Measurements from ENCODE around the gene CD22.
"Not testable (repeated sequence)": the region's sequence is repeated elsewhere in the genome, so short reads cannot be mapped to it uniquely, and the experiment has no call there.

CD22 gene

GRCh38 chr19:35368378-35368777 lies 39.4 kb downstream of the CD22 start:
- ChIA-PET CTCF (no interaction called here), POLR2A (no interaction called here)
- no peak for TF ChIP-seq ELF4 (IDR thresholded peaks at IDR 0.05)
- TF ChIP-seq LEF1 (IDR thresholded peaks at IDR 0.05; ENCODE audit: borderline replicate concordance) = no peak
- no peak for TF ChIP-seq PKNOX1 (IDR thresholded peaks at IDR 0.05)
- TF ChIP-seq SUZ12 (IDR thresholded peaks at IDR 0.05) = no peak
- TF ChIP-seq BHLHE40 (IDR thresholded peaks at IDR 0.05; ENCODE audit: borderline replicate concordance) = no peak
- TF ChIP-seq L3MBTL2 (conservative IDR thresholded peaks at IDR 0.05) = no peak
- TF ChIP-seq ARNT (IDR thresholded peaks at IDR 0.05) = no peak
- no peak for TF ChIP-seq TARDBP (IDR thresholded peaks at IDR 0.05)
- TF ChIP-seq SP1 (IDR thresholded peaks at IDR 0.05) = no peak
- no peak for TF ChIP-seq FOXK2 (IDR thresholded peaks at IDR 0.05)
- TF ChIP-seq CTBP1 (IDR thresholded peaks at IDR 0.05; ENCODE audit: borderline replicate concordance) = no peak
- no peak for TF ChIP-seq ZNF384 (IDR thresholded peaks at IDR 0.05)
- TF ChIP-seq NFRKB (IDR thresholded peaks at IDR 0.05) = no peak
- no peak for TF ChIP-seq FOXM1 (IDR thresholded peaks at IDR 0.05; ENCODE audit: borderline replicate concordance)
- TF ChIP-seq FOXA1 (IDR thresholded peaks at IDR 0.05) = no peak
- no peak for TF ChIP-seq HDGF (IDR thresholded peaks at IDR 0.05; ENCODE audit: borderline replicate concordance)

GRCh38 chr19:35369522-35369921 lies 40.5 kb downstream of the CD22 start:
- CTCF ChIA-PET = no interaction called here
- TF ChIP-seq SUZ12 (IDR thresholded peaks at IDR 0.05) (no peak), HDGF (IDR thresholded peaks at IDR 0.05; ENCODE audit: borderline replicate concordance) (no peak), FOXM1 (IDR thresholded peaks at IDR 0.05; ENCODE audit: borderline replicate concordance) (no peak), TARDBP (IDR thresholded peaks at IDR 0.05) (no peak)
- POLR2A ChIA-PET = no interaction called here

More at GRCh38 chr19:35368378-35368777, 39.4 kb downstream of the CD22 start:
- DNase-seq (ENCODE audit: extremely low spot score) = no peak

GRCh38 chr19:35370722-35371121 lies 41.7 kb downstream of the CD22 start, which contains the start of gene GPR42:
Gene GPR42, plus strand, starts transcription at chr19:35371068. Its CDS starts 292 bp downstream, at chr19:35371360.
- DNase-seq (ENCODE audit: extremely low spot score) = no peak

More at GRCh38 chr19:35369522-35369921, 40.5 kb downstream of the CD22 start:
- no peak for DNase-seq (ENCODE audit: extremely low spot score)

GRCh38 chr19:35373492-35373891 lies 44.5 kb downstream of the CD22 start:
- ChIA-PET POLR2A (no interaction called here), CTCF (no interaction called here)
- no peak for TF ChIP-seq BHLHE40 (IDR thresholded peaks at IDR 0.05; ENCODE audit: borderline replicate concordance)
- no peak for TF ChIP-seq CTBP1 (IDR thresholded peaks at IDR 0.05; ENCODE audit: borderline replicate concordance)
- no peak for TF ChIP-seq NFRKB (IDR thresholded peaks at IDR 0.05)
- TF ChIP-seq LEF1 (IDR thresholded peaks at IDR 0.05; ENCODE audit: borderline replicate concordance) = no peak
- no peak for TF ChIP-seq ELF4 (IDR thresholded peaks at IDR 0.05)
- TF ChIP-seq ARNT (IDR thresholded peaks at IDR 0.05) = no peak
- TF ChIP-seq ZNF384 (IDR thresholded peaks at IDR 0.05) = no peak
- no peak for TF ChIP-seq SP1 (IDR thresholded peaks at IDR 0.05)
- TF ChIP-seq PKNOX1 (IDR thresholded peaks at IDR 0.05) = no peak
- TF ChIP-seq SUZ12 (IDR thresholded peaks at IDR 0.05) = no peak
- no peak for TF ChIP-seq TARDBP (IDR thresholded peaks at IDR 0.05)
- no peak for TF ChIP-seq L3MBTL2 (conservative IDR thresholded peaks at IDR 0.05)
- no peak for TF ChIP-seq FOXM1 (IDR thresholded peaks at IDR 0.05; ENCODE audit: borderline replicate concordance)
- TF ChIP-seq HDGF (IDR thresholded peaks at IDR 0.05; ENCODE audit: borderline replicate concordance) = no peak
- no peak for TF ChIP-seq FOXA1 (IDR thresholded peaks at IDR 0.05)
- no peak for TF ChIP-seq FOXK2 (IDR thresholded peaks at IDR 0.05)
- no peak for DNase-seq (ENCODE audit: extremely low spot score)

More at GRCh38 chr19:35370722-35371121, 41.7 kb downstream of the CD22 start, which contains the start of gene GPR42:
- TF ChIP-seq PKNOX1 (IDR thresholded peaks at IDR 0.05) (no peak), ELF4 (IDR thresholded peaks at IDR 0.05) (no peak), HDGF (IDR thresholded peaks at IDR 0.05; ENCODE audit: borderline replicate concordance) (no peak), LEF1 (IDR thresholded peaks at IDR 0.05; ENCODE audit: borderline replicate concordance) (no peak), L3MBTL2 (conservative IDR thresholded peaks at IDR 0.05) (no peak), SUZ12 (IDR thresholded peaks at IDR 0.05) (no peak), SP1 (IDR thresholded peaks at IDR 0.05) (no peak), FOXK2 (IDR thresholded peaks at IDR 0.05) (no peak), TARDBP (IDR thresholded peaks at IDR 0.05) (no peak)
- POLR2A ChIA-PET = no interaction called here
- CTCF ChIA-PET = no interaction called here

GRCh38 chr19:35374031-35374430 lies 45.0 kb downstream of the CD22 start:
- CTCF ChIA-PET; POLR2A ChIA-PET; DNase-seq (ENCODE audit: extremely low spot score): not testable (repeated sequence)

- POLR2A ChIA-PET = no interaction called here
- TF ChIP-seq HDGF (IDR thresholded peaks at IDR 0.05; ENCODE audit: borderline replicate concordance) (no peak), LEF1 (IDR thresholded peaks at IDR 0.05; ENCODE audit: borderline replicate concordance) (no peak)
- no peak for DNase-seq (ENCODE audit: extremely low spot score)
- CTCF ChIA-PET = no interaction called here
Observed at GRCh38 chr19:35375505-35376307, 46.7 kb downstream of the CD22 start.

- DNase-seq (ENCODE audit: extremely low spot score) = no peak
- TF ChIP-seq SP1 (IDR thresholded peaks at IDR 0.05) (no peak), TARDBP (IDR thresholded peaks at IDR 0.05) (no peak), ZNF384 (IDR thresholded peaks at IDR 0.05) (no peak), ELF4 (IDR thresholded peaks at IDR 0.05) (no peak), FOXA1 (IDR thresholded peaks at IDR 0.05) (no peak), HDGF (IDR thresholded peaks at IDR 0.05; ENCODE audit: borderline replicate concordance) (no peak), ARNT (IDR thresholded peaks at IDR 0.05) (no peak), PKNOX1 (IDR thresholded peaks at IDR 0.05) (no peak), NFRKB (IDR thresholded peaks at IDR 0.05) (no peak), L3MBTL2 (conservative IDR thresholded peaks at IDR 0.05) (no peak), FOXM1 (IDR thresholded peaks at IDR 0.05; ENCODE audit: borderline replicate concordance) (no peak), SUZ12 (IDR thresholded peaks at IDR 0.05) (no peak), CTBP1 (IDR thresholded peaks at IDR 0.05; ENCODE audit: borderline replicate concordance) (no peak), FOXK2 (IDR thresholded peaks at IDR 0.05) (no peak), LEF1 (IDR thresholded peaks at IDR 0.05; ENCODE audit: borderline replicate concordance) (no peak), BHLHE40 (IDR thresholded peaks at IDR 0.05; ENCODE audit: borderline replicate concordance) (no peak)
- CTCF ChIA-PET = no interaction called here
- POLR2A ChIA-PET = no interaction called here
Observed at GRCh38 chr19:35377656-35378055, 48.7 kb downstream of the CD22 start.

Measured in HEK293T (cell line).